Measurements from ENCODE around the gene PCTP.

PCTP gene

DNA sequence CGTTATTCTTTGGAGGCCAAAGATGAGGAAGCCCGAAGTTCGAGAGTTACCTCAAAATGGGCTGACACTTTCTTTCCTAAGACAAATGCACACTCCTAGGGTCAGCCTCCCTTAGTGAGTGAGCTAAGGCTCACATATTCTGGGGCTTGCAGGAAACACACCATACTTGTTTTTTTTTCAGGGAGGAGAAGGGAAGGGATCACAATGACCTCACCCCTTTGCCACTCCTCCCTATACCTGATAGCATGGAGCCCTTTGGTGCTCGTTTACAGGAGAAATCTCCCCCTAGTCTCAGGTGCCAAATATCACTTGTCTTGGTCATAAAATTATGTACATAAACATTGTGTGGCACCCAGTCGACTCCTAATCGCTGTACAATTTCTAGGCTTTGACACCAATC is 23.6 kb upstream of the PCTP start:
- DNase-seq (ENCODE audit: low read depth in 2 of 2, low spot score in 1 of 2) = no peak

DNA sequence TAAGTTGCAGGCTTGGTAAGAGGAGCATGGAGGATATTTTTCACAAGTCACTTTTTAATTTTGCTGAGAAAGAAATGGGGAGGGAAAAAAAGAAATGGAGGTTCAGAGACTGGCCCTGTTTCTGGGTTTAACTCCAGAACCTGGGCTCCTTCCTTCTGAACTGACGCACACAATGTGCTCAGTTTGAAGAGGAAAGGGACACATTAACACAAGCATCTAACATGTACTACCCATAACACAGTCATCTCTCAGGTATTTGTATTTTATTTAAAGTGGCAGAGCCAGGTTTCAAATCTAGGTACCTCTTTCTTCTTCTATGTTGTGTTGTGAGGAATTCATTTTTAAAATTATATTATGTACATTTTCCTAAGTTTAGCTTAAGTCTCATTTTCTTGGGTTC is 22.9 kb upstream of the PCTP start:
- DNase-seq (ENCODE audit: low read depth in 2 of 2, low spot score in 1 of 2) = no peak

DNA sequence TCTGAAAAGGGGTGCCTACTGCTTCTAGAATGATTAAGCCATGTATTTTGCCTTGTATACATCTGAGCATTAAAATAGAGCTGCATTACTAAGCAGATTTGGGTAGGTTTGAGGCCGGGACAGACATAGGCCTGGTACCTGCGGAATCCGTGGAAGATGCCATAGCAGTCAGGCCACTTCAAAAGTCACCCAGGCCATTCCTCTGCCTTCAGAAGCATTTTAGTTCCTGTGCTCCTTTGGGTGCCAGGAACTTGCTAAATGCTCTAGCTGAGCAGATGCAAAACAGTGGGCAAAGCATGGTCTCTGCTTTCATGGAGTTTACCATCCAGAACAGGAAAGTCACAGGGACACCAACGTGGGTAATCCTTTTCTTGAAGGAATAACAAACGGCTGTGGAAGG is 22.5 kb upstream of the PCTP start:
- DNase-seq (ENCODE audit: low read depth in 2 of 2, low spot score in 1 of 2) = no peak

DNA sequence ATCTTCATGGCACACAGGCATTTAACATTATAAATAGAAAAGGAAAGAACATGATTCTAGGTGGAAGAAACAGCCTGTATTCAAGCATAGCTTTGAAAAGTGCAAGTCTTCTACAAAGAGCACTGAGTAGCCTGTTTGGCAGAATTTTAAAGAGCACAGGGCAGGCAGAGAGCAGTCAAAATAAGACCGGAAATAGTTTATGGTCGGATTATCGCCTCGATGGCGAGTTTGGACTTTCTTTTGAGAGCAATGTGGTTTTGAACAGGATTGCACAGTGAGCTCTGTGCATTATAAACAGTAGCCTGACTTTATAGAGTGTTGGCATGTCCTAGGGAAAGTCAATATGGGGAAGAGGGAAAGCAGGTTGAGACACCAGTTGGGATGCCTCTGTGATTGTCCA is 22.0 kb upstream of the PCTP start:
- no peak for DNase-seq (ENCODE audit: low read depth in 2 of 2, low spot score in 1 of 2)

DNA sequence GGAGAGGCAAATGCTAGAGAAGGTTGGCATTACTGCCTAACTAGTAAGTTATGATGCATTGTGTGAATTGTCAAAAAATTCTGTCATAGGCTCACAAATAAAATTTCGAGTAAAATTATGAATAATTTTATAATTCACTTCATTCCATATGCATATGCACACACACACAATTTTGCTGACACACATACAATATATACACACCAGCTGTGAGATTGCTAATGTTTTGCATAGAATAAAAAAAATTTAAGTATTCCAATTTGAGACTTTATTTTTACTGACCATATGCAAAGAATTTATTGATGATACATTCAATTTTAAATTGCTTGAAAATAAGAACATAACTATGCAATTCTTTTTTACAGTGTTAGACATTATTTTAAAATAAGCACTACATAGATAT is 21.4 kb upstream of the PCTP start:
- DNase-seq (ENCODE audit: low read depth in 2 of 2, low spot score in 1 of 2) = no peak

DNA sequence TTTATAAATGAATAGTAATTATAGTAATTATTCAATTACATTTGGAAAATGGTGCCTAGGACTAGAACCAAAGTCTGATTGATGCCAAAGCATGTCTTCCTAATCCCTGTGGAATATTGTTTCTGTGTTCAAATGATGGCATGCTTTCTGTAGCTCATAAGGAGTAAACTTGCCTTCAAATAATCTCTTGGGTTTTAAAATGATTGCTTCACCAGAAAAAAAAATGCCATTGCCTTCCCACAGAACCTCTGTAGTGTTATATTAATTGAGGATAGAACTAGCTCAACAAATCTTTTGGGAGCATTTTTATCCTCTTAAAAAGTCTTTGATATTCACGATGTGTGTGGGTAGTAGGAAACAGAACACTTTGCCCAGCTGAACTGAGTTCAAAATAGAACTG is 20.5 kb upstream of the PCTP start:
- DNase-seq (ENCODE audit: low read depth in 2 of 2, low spot score in 1 of 2) = no peak

DNA sequence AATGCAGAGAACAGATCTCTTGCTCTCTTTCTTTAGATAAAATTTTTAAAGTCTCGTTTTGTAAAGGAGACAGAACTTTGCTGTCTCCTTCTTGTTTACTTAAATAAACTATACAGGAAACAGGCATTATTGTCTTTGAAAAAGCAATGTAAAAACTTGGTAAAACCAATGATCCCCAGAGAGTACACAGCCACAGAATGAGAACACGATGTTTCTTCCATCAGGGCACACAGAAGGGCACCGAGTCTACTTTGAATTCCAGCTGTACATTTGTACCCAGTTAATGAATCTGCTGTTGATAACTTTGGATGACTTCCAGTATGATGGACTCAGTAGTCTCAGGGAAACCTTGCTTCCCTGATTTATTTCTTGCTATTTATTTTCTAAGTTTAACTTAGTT is 20.0 kb upstream of the PCTP start:
- no peak for DNase-seq (ENCODE audit: low read depth in 2 of 2, low spot score in 1 of 2)

DNA sequence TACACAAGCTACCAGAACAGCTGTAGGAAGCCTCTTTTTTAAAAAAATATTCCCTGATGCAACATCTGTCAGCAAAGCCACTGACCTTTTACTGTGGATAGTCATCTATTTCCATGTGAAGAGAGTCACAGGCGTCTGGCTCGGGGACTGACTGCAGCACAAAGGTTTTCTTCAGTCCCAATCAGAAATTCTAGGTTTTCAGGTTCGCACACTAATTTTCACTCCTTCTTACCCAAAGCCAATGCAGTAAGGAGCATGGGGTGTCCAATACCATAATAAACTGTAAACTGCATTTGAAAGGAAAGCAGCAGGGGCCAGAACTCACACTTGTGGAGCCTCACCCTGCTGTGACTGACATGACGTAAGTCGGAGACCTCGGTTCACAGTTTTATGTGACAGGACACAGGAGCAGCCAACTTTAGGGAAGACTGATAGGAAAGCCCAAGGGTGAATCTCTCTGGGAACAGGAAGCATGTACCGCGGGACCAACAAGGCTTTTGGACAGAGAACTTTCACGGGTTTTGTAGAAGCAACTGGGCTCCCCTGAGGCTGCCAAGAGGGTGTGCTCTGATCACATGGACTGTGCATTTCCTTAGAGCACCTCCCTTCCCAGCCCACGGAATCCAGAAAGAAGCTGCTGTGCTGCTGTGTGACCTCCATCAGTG is 19.1 kb upstream of the PCTP start:
- DNase-seq (ENCODE audit: low read depth in 2 of 2, low spot score in 1 of 2) = no peak

DNA sequence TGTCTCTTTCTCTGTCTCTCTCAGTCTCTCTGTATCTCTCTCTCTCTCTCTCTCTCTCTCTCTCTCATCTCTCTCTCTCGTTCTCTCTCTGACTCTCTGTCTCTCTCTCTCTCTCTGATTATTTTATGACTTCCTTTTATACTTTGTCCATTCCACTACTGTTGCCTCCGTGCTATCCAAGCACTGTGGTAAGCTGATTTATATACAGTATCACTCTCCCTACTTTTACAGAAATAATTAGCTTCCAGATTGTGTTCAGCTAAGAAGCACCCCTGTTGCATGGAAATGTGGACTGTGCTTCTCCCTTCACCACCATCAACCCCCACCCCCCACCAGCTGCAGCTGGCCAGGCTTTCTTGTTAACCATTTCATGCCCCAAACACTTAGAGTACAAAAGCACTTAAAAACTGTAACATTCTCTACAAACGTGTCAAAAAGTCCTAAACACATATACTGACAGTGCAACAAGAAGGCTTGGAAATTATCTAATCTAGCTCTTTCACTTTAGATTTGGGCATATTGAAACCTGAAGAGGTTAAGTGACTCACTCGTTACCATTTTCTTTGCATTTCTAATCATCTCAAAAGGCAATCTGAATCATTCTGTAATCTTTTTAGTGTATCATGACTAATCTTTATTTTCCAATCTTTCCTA is 16.6 kb upstream of the PCTP start:
- no peak for DNase-seq (ENCODE audit: low read depth in 2 of 2, low spot score in 1 of 2)

DNA sequence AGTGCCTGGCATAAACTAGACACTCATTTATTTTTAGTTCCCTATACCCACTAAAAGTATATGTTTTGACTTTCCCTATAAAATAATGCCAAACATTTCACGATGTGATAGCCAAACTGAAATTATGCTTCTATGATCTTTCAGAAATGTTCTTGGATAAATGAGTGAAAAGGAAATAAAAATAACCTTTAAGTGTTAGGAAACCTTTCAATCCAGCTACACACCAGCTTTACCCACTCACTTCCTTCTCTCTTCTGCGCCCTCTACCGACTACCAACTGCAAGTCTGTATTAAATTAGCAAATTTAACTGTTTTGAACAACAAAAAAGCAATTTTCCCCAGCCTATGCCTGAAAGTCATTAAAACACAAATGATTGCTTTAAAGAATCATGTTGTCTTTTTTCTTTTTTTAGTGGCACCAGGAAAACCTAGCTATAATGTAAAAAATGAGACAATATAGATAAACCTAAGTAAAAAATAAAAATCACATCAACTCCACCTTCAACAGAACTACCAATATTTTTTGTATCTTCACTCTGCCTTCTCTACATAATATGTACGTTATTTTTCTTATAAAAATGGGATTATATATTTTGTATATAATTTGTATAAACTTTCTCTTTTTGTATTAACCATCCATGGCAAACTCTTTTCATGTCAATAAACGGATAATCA is 15.0 kb upstream of the PCTP start:
- DNase-seq (ENCODE audit: low read depth in 2 of 2, low spot score in 1 of 2) = no peak

DNA sequence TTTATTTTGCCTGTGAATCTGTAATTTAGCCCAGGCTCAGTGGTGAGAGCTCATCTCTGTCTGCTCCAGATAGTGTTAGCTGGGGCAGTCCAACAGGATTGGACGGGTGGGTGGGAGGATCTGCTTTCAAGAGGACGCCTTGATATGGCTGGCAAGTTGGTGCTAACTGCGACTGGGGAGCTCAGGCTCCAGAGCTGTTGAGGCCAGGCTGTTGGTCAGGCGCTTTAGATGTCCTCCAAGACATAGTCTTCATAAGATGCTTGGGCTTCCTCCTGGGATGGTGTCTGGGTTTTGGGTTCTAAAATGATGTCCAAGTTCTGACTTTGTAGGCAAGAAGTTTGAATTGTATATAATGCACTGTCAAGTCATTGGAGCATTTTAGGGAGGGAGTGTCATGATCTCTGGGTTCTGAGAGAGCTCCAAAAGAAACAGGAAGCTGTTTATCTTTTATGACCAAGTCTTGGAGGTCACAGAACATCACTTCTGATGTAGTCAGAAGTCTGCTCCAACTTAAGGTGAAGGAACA is 12.8 kb upstream of the PCTP start:
- DNase-seq (ENCODE audit: low read depth in 2 of 2, low spot score in 1 of 2) = no peak

DNA sequence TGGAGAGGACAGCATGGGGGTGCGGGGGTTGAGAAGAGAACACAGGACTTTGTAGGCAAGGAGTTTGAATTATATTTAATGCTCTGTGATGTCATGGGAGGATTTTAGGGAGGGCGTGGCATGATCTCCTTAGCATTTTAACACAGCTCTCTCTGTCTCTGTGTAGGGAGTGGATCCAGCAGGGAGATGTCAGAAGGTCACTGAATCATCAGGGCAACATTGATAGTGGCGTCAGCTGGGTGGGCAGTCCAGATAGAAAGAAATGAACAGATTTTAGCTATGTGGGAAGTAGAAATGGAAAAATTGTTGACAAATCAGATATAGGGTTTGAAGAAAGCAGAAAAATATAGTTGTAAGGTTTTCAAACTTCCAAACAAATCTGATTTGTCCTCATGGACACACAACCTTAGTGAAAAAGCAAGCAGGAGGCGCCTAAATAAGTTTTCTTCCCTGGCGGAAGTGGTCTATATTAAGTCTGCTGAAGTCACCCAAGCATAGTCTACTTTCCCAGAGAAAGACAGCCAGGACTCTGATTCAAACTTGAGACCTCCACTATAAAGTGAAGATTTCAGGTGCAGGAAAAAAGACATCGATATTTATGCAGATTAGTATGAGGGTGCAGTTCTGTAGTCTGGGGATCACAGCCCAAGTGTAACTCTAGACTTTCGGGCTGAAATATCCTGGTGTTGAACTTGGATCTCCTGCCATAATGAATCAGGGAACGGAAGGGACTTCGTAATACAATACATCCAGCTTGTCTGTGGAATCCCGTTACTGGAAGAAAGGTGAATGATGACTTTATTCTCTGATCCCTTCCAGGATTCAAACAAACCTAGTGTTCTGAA is 10.1 kb upstream of the PCTP start:
- DNase-seq (ENCODE audit: low read depth in 2 of 2, low spot score in 1 of 2) = no peak

DNA sequence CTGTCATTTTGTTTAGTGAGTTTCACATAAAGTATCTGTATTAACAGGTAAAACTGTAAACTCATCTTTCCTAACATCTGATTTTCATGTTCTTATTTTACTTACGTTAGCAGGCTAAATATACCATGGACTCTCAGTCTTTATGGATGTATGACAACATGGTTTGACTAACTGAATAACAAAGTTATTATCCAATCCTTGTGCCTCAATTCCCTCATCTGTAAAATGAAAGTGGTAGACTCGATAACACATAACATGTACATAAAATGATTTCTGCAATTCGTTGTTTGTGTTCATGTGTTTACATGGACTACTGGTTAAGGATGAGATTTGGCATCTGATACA is 9.5 kb upstream of the PCTP start:
- DNase-seq (ENCODE audit: low read depth in 2 of 2, low spot score in 1 of 2) = no peak

DNA sequence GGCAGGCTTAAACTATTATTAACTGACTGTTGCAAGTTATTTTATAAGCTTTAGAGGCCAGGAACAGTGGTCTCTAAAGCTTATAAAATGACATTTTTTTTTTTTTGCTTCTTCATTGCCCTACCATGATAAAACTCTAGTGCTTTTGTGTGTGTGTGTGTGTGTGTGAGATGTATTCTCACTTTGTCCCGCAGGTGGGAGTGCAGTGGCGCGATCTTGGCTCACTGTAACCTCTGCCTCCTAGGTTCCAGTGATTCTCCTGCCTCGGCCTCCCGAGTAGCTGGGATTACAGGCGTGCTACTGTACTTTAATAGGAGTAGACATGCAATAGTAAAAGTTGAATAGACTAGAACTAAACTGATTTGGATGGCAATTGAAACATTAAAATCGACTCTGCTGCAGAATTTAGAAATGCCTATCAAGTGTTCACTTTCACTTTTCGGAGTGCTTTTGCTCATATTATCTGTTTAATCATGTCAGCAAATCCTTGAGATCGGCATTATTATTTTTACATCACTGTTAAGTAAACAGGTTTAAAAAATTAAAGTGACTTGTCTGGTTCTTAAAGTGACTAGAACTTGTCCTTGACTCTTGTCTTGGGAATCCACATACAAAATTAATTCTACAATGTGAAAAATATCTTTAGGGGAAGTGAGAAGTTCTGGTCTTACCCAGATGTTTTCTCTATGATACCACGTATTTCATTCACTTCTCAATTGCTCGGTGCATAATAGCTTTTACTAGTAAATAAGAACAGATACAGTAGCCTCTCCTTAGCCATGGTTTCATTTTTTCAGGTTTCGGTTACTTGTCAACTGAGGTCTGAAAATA is 8.4 kb upstream of the PCTP start:
- no peak for DNase-seq (ENCODE audit: low read depth in 2 of 2, low spot score in 1 of 2)

DNA sequence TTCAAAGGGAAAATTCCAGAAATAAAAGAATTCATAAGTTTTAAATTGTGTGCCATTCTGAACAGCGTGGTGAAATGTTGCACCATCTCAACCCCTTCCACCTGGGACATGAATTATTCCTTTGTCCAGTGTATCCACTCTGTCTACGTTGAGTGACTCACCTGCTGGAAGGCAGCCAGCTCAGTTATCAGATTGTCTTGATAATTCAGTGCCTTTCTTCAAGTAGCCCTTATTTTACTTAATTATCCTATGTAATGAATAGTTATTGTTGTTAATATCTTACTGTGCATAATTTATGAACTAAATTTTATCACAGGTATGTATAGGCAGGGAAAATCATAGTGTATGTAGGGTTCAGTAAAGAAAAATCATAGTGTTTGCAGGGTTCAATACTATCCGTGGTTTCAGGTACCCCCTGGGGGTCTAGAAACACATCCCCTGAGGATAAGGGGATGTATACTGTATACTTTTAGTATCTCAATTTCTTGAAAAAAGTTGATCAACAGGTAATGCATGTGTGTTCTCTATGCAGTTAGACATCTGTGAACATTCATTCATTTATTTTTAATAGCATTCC is 7.7 kb upstream of the PCTP start:
- DNase-seq (ENCODE audit: low read depth in 2 of 2, low spot score in 1 of 2) = no peak

DNA sequence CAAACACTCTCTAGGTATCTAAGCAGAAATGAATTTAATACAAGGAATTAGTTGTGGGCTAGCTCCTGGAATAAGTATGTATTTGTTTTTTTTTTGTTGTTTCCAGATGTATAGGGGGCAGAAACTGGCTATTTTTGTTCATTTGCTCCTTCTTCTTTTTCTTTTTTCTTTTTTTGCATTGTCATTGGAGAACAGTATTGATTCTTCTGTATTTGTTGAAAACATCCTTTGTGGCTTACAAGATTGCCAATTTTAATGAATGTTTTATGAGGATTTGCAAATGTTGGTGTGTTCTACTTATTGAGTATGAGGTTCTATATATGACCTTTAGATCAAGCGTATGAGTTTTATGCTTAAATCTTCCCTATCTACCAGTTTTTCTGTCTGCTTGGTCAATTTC is 5.6 kb upstream of the PCTP start:
- DNase-seq (ENCODE audit: low read depth in 2 of 2, low spot score in 1 of 2) = no peak

DNA sequence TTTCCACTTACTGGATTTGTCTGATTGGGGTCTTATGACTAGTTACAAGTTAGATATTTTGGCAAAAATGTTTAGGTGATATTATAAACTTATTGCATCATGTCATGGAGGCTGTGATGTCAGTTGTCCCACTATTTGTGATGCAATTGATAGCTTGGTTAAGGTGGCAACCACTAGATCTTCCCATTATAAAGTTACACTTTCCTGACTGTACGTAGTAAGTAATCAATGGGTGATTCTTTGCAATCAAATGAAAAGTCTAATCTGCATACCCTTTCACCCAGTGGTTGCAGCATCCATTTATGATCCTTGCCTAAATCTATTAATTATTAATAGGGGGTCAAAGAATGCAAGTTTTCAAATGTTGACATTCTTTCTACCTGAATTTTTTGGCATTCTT is 4.4 kb upstream of the PCTP start:
- DNase-seq (ENCODE audit: low read depth in 2 of 2, low spot score in 1 of 2) = no peak

DNA sequence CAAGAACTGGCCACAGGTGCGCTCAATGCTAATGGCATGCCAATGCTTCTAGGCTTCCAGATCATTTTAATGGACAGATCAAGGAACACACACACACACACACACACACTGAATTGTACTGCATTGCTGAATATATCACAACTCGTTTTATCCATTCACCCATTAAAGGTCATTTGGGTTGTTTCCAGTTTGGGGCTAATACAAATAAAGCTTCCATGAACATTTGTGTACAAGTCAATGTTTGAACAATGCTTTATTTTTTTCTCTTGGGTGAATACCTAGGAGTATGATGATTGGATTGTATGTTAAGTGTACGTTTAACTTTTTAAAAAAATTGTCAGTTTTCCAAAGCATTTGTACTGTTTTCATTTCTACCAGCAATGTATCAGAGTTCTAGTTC is 3.6 kb upstream of the PCTP start:
- no peak for DNase-seq (ENCODE audit: low read depth in 2 of 2, low spot score in 1 of 2)

DNA sequence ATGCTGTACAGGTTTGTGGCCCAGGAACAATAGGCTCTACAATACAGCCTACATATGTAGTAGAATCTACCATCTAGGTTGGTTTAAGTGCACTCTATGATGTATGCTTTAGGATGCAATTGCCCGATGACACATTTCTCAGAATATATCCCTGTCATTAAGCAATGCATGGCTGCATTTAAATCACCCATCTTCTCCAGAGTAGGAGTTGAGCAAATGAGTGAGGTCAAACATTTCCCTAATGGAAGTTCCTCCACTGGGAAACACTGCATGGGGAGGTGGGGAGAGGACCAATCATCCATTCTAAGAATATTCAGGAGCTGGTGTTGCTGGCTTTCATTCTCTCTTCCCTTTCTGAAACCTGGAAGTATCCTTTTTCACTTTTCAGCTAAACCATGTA is 2.0 kb upstream of the PCTP start:
- no peak for DNase-seq (ENCODE audit: low read depth in 2 of 2, low spot score in 1 of 2)

DNA sequence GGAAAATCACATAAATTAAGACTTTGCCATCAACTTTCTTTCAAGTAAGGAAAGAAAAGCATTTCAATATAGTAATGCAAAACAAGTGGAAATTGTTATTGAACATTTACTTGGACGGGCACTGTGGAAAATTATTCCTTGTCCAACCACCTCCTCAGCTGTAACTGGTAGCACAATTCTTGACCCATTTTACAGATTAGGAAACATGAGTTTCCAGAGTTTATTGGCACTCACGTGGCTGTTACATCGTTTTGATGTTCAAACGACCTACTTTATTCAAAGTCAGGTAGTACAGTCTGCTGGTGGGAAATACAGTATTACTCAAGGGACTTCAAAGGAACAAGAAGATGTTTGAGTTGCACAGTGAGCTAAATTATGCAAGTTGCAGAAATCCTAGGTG is 866 bp upstream of the PCTP start:
- DNase-seq (ENCODE audit: low read depth in 2 of 2, low spot score in 1 of 2) = no peak
